ENCODE results near the gene SET. TPM values are rescaled to one million over a fixed set of nuclear protein-coding genes. Genes with fewer than 3 reads are reported as not detected.
A peak's percentile ranks its signal among the peaks of the same experiment; 100 is the strongest.

The SET gene
- total RNA-seq (2016; rRNA removed; fragmentation: Illumina TruSeq; extraction: Trizol) (611 and 724 TPM in 2 replicates), polyA plus RNA-seq (2011; rRNA removed) (72.8 and 94.2 TPM in 2 replicates), polyA minus RNA-seq (2011; rRNA and poly(A)+ RNA removed; ENCODE audit: low replicate concordance) (44.1 and 254 TPM in 2 replicates), Bru-seq, nascent RNA (percentile 97 among the genes with signal in this experiment), BruChase-seq, experiment 1, labeled RNA remaining after a 6-hour chase (percentile 100 among the genes with signal in this experiment), BruChase-seq, experiment 2, labeled RNA remaining after a 2-hour chase (percentile 99 among the genes with signal in this experiment)
- total RNA-seq (2016; cell fraction: cytosol; rRNA removed; fragmentation: Illumina TruSeq; extraction: Trizol; ENCODE audit: low read depth): 134 and 142 TPM in 2 replicates
- 623 and 704 TPM in 2 replicates for total RNA-seq (2016; cell fraction: insoluble cytoplasmic fraction; rRNA removed; fragmentation: Illumina TruSeq; extraction: Trizol)
- 360 and 385 TPM in 2 replicates for total RNA-seq (2016; cell fraction: membrane; rRNA removed; fragmentation: Illumina TruSeq; extraction: Trizol)
- total RNA-seq (2016; cell fraction: nucleus; rRNA removed; fragmentation: Illumina TruSeq; extraction: Trizol): 226 and 251 TPM in 2 replicates
- polyA plus RNA-seq (2011; cell fraction: cytosol; rRNA removed): 44.1 and 56.3 TPM in 2 replicates
- polyA plus RNA-seq (2011; cell fraction: nucleus; rRNA removed): 48.5 and 49.6 TPM in 2 replicates
- 275 and 331 TPM in 2 replicates for polyA plus RNA-seq (2012)
- polyA plus RNA-seq (2016; cell fraction: cytosol; fragmentation: Illumina TruSeq; extraction: Trizol; ENCODE audit: low read depth): 120 and 147 TPM in 2 replicates
- 668 and 723 TPM in 2 replicates for polyA plus RNA-seq (2016; cell fraction: insoluble cytoplasmic fraction; fragmentation: Illumina TruSeq; extraction: Trizol; ENCODE audit: low read depth)
- polyA plus RNA-seq (2016; cell fraction: membrane; fragmentation: Illumina TruSeq; extraction: Trizol; ENCODE audit: low read depth): 247 and 252 TPM in 2 replicates
- 360 TPM in 2 replicates for polyA plus RNA-seq (2016; cell fraction: nucleus; fragmentation: Illumina TruSeq; extraction: Trizol; ENCODE audit: insufficient read depth, low read depth)
- 141 and 156 TPM in 2 replicates for polyA minus RNA-seq (2011; cell fraction: cytosol; rRNA and poly(A)+ RNA removed)
- polyA minus RNA-seq (2011; cell fraction: nucleus; rRNA and poly(A)+ RNA removed): 82.4 and 87.9 TPM in 2 replicates
- long read RNA-seq, experiment 1, transcript SET-204 (8 exons, 2,850 nt): major isoform, 11 of 214 reads
- long read RNA-seq, experiment 1, transcript SET-201 (8 exons, 2,915 nt): minor isoform, 7 of 214 reads
- long read RNA-seq, experiment 1, partial matches to known transcripts: 15 of 214 reads
- long read RNA-seq, experiment 1, other reads (novel, unspliced or antisense): 180 of 214 reads
- long read RNA-seq, experiment 2, transcript SET-201 (8 exons, 2,915 nt): major isoform, 146 of 860 reads
- long read RNA-seq, experiment 2, partial matches to known transcripts: 646 of 860 reads
- long read RNA-seq, experiment 2, other reads (novel, unspliced or antisense): 66 of 860 reads

GRCh38 chr9:128688501-128689292 lies at the start of gene SET:
Gene SET, plus strand, starts transcription at chr9:128689222. Its CDS starts 361 bp downstream, at chr9:128689583.
- Histone ChIP-seq H3K4me1 (ENCODE audit: insufficient read depth, low read length) (peaks cover 65% of the 10 kb centered on the region), H3K27ac (ENCODE audit: extremely low read length, insufficient read depth, low read length) (peak within 1 kb of the TSS; percentile 91), H3K79me2 (ENCODE audit: insufficient read depth, low read length) (peaks cover 41% of the 10 kb centered on the region), H3K9ac (ENCODE audit: insufficient read depth, low read depth, low read length) (peak within 1 kb of the TSS; percentile 86), H4K20me1 (ENCODE audit: insufficient read depth, low read length) (peaks cover 19% of the 10 kb centered on the region), H3K36me3 (replicated peaks in 1 of 2; ENCODE audit: control insufficient read depth in 1 of 2, insufficient read depth in 2 of 2, low read length in 2 of 2) (peaks cover 5 to 25% of the 10 kb centered on the region in 2 experiments; a peak in 4 of 5 replicates), H3K9me3 (ENCODE audit: low read length) (no peaks in the 10 kb centered on the region), H3K4me2 (ENCODE audit: low read depth, low read length) (peak within 1 kb of the TSS; percentile 99), H3K4me3 (replicated peaks in 1 of 3; ENCODE audit: insufficient read depth in 1 of 3, low read depth in 2 of 3, low read length in 3 of 3) (peak within 1 kb of the TSS; percentile 71 to 81 (median 77)), H2AFZ (ENCODE audit: low read length) (no peak within 1 kb of the TSS), H3K27me3 (ENCODE audit: control insufficient read depth in 1 of 2, insufficient read depth in 2 of 2, low read length in 2 of 2) (no peaks in the 10 kb centered on the region; a peak in 1 of 5 replicates)
- intact Hi-C loops (cut with micrococcal nuclease; ENCODE audit: unreplicated experiment): loop anchor here (5.0 kb wide), 1 partner anchor 51 kb away; no protein-coding TSS in a partner anchor
- ATAC-seq (peak; percentile 70), DNase-seq (ENCODE audit: low spot score) (peak; percentile 84), FAIRE-seq (no peak)
- ChIA-PET CTCF (ENCODE audit: low intra/inter-chr PET ratio, low total read pairs) (no interaction called here), POLR2A (interaction anchor here (0.6 to 1.6 kb wide), 7 partner anchors 25 to 141 kb away, joined by 3 to 6 read pairs (median 3); partner anchors contain the start of genes DYNC2I2, SPOUT1 and ZDHHC12)
- BruUV-seq (replicated peaks): TSS peak; percentile 75
- WGBS (ENCODE audit: low lambda C conversion rate): 2% methylated on average over 27 of the region's 93 CpGs
- in situ Hi-C loops (cut with HindIII; ENCODE audit: extremely low pct_ligation_motif_present, low pct_unique_long_range_greater_than_20kb): no loop called here
- TF ChIP-seq ZZZ3 (CRISPR knock-in tag; IDR thresholded peaks at IDR 0.05; ENCODE audit: borderline replicate concordance) (no peak), ZGPAT (CRISPR knock-in tag; IDR thresholded peaks at IDR 0.05) (peak; percentile 73), FOXP1 (IDR thresholded peaks at IDR 0.05) (no peak), FOXP1 (CRISPR knock-in tag; IDR thresholded peaks at IDR 0.05) (no peak), SP5 (CRISPR knock-in tag; IDR thresholded peaks at IDR 0.05; ENCODE audit: borderline replicate concordance, low read depth) (peak; percentile 41; the same call in 1 of the 2 replicates), ZNF672 (CRISPR knock-in tag; IDR thresholded peaks at IDR 0.05) (0 out of 2 replicates have a peak, but pooled peaks have one; percentile 57), ZNF850 (CRISPR knock-in tag; conservative IDR thresholded peaks at IDR 0.05) (no peak), POGK (CRISPR knock-in tag; conservative IDR thresholded peaks at IDR 0.05) (no peak), KLF11 (CRISPR knock-in tag; IDR thresholded peaks at IDR 0.05) (no peak)
- TF ChIP-seq, protein P1, sequence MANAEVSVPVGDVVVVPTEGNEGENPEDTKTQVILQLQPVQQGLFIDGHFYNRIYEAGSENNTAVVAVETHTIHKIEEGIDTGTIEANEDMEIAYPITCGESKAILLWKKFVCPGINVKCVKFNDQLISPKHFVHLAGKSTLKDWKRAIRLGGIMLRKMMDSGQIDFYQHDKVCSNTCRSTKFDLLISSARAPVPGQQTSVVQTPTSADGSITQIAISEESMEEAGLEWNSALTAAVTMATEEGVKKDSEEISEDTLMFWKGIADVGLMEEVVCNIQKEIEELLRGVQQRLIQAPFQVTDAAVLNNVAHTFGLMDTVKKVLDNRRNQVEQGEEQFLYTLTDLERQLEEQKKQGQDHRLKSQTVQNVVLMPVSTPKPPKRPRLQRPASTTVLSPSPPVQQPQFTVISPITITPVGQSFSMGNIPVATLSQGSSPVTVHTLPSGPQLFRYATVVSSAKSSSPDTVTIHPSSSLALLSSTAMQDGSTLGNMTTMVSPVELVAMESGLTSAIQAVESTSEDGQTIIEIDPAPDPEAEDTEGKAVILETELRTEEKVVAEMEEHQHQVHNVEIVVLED (CRISPR knock-in tag; IDR thresholded peaks at IDR 0.05; ENCODE audit: borderline replicate concordance): peak; percentile 70
